Activated T-helper 1 cell treated with Interleukin-2 at 50 U/mL for 16 hours (primary cell): ENCODE results near the gene GORASP1.

ENCODE experiments used
- DNase-seq: peaks from one replicate; pipeline ENCODE4 v3.0.0-alpha.2; 2020; ENCODE audit warnings: low read depth

GORASP1 gene

GRCh38 chr3:39125841-39126500, 18.5 kb upstream of the GORASP1 start:
- no peak for DNase-seq

DNA sequence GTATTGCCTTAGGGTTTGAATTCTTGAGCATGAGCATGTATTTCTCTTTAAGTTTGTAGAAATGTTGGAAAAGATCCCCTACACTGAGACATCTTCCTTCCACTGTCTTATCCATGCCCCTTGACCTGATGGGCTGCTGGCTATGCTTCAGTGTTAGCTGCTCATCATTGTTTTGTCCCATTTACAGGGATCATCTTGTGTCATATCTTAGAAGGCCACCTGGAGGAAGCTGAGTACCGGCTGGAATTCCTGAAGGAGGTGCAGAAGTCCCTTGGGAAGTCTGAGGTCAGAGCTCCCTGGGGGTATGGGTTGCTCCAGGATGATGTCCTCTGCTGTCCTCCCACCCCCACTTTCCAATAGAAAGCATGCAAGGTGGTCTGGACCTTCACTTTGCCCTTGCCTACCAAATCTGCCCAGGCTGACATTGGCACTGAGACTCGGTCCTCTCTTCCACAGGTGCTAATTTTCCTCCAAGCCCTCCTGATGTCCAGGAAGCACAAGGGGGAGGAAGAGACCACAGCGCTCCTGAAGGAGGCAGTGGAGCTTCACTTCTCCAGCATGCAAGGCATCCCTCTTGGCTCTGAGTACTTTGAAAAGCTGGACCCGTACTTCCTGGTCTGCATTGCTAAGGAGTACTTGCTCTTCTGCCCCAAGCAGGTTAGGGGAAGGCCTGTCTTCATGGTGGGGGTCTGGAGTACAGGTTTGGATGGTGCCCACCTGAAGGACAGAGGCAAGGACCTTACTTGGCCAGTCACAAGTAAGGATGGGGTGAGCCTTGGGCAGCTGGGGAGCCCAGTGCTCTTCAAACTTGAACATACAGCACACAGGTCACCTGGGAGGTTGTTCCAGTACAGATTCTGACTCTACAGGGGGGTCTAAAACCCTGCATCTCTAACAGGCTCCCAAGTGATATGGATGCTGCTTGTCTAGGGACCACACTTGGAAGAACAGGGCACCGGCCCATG, 17.7 kb upstream of the GORASP1 start:
- no peak for DNase-seq

DNA sequence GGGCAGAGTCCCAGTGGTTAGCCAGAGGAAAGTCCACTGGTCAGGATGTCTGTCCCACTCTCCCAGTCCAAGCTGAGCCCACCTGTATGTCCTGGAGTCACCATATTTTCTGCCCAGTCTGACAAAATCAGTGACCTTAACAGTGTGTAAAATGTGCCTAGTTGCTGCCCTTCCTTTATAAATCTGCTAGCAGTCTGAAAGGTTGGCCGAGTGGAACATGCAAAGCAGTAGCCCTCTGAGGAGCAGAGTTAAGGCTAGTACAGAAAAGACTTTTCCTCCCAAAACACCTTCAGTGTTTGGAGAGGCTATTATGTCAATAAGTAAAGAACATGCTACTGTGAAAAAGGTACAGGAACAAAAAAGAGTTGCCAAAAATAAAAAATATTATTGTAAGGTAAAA, 15.4 kb upstream of the GORASP1 start:
- no peak for DNase-seq

GRCh38 chr3:39121621-39122020, 14.2 kb upstream of the GORASP1 start:
- DNase-seq = no peak

DNA sequence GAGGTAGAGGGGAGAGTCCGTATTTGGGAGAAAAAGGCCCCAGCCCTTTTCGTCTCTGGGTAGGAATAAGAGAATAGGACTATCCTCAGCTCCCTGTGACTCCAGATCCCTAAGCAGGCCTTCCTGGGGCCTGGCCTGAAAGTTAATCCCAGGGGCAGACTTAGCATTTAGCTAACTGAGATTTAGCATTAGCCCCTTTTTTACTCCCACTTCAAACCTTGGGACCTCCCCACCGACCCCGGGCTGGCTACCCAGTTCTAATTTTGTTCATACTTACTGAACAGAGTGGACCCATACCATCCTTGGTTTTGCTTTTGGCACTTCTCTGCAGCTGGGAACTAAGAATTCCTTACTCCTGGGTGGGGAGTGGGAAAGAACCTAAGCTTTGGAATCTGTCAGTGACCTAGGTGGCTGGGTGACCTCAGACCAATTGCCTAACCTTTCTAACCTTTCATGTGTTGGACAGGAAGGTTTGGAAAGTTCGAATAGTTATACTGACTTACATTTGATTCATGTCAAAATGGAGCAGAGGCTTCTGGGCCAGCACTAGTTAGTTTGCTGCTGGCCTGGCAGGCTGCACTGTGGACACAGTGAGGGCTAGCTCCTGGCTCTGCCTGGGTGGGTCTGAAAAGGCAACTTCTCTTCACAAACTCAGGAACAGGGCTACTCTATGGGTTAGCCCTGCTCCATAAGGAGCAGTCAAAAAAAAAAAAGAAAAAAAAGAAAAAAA, 11.7 kb upstream of the GORASP1 start:
- DNase-seq = no peak

GRCh38 chr3:39118079-39118478, 10.7 kb upstream of the GORASP1 start:
- DNase-seq = no peak

GRCh38 chr3:39115870-39116269, 8.4 kb upstream of the GORASP1 start:
- no peak for DNase-seq

GRCh38 chr3:39114456-39114855, 7.0 kb upstream of the GORASP1 start:
- DNase-seq = no peak

DNA sequence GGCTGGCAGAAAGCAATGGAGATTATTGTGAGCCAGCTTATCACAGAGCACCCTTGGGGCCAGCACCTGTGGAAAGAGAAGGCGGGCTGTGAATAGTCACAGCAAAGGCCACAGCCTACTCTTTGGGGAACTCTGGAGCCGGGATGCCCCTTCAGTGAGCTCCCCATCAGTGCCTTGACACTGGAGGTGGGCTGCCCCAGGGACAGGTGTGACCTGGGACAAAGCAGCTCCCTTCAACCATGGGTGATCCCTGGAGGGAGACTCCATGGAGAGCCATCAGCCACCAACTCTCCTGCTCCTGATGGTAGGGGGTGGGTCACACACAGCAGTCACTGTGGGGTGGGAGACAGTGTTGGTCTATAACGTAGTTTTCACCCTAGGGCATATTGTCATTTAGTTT, 5.9 kb upstream of the GORASP1 start:
- no peak for DNase-seq

- DNase-seq = no peak
These were observed 5.1 kb upstream of the GORASP1 start for GRCh38 chr3:39112535-39112934.

DNA sequence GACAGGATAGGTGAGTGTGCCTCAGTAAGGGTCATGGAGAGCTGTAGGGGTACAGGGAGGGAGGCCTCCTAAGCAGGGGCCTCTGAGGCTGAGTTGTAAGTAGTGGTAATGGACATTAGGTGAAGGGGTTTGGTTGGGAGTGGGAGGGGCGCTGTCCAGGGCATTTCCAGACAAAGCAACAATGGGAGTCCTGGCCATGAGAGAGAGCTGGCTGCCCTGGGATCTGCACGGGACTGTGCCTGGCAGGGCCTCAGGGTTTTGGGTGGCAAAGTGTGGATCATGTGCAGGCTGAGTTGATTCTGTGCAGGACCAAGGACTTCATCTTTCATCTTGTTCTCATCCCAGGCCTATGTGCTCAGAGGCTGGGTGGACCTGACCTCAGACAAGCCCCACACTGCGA, 4.7 kb upstream of the GORASP1 start:
- no peak for DNase-seq

DNA sequence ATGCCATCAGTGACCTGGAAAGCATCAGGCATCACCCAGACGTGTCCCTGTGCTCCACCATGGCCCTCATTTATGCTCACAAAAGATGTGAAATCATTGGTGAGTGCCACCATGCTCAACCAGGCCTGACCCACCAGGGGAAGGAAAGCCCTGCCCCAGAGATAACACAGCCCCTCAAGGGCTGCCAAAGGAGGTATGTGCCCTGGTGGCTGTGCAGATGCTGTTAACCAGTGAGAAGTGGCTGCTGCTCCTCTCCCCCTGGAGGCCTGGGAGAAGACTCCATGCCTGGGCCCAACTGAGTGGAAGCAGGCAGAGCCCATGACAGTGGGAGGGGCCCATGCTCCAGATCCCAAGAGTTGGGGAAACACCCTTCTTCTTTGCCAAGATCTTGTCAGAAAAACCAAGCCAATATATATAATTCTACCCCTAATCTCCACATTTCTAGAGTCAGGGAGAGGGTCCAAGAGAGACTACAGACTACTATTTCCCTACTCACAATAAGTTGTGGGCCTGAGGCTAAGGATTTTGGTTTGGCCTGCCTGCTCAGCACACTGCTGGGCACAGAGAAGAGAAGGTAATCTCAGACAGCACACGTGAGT, 2.7 kb upstream of the GORASP1 start:
- DNase-seq = no peak

- DNase-seq = no peak
These were observed 1.7 kb upstream of the GORASP1 start for GRCh38 chr3:39109086-39109485.

- no peak for DNase-seq
These were observed 828 bp upstream of the GORASP1 start for GRCh38 chr3:39108200-39108710.

GRCh38 chr3:39106851-39107387, 508 bp downstream of the GORASP1 start:
- DNase-seq = no peak

GRCh38 chr3:39106281-39106811, 1.1 kb downstream of the GORASP1 start:
- DNase-seq = no peak

- DNase-seq = no peak
These were observed 1.8 kb downstream of the GORASP1 start for GRCh38 chr3:39105687-39106063.

GRCh38 chr3:39104961-39105686, 2.3 kb downstream of the GORASP1 start:
- DNase-seq = no peak

- DNase-seq = no peak
These were observed 3.5 kb downstream of the GORASP1 start for GRCh38 chr3:39103791-39104552.

GRCh38 chr3:39103324-39103693, 4.1 kb downstream of the GORASP1 start:
- DNase-seq = no peak
